DND-41 (cell line): ENCODE data around the gene PAPPA2.

Experiments used
- EZH2 ChIP-seq: IDR thresholded peaks from 3 replicates; pipeline ENCODE4 v1.6.1; 2012; ENCODE audit warnings: borderline replicate concordance, low read depth, mild to moderate bottlenecking, moderate library complexity, low read length, inconsistent platforms; ENCODE audit not compliant: severe bottlenecking
- TF ChIP-seq, protein P1 (sequence below): IDR thresholded peaks from 2 replicates; pipeline ENCODE4 v1.5.1; 2012; ENCODE audit warnings: borderline replicate concordance, low read length, moderate library complexity, mild to moderate bottlenecking; ENCODE audit not compliant: poor library complexity, severe bottlenecking; ENCODE audit errors: extremely low read depth

- TF ChIP-seq, protein P1, sequence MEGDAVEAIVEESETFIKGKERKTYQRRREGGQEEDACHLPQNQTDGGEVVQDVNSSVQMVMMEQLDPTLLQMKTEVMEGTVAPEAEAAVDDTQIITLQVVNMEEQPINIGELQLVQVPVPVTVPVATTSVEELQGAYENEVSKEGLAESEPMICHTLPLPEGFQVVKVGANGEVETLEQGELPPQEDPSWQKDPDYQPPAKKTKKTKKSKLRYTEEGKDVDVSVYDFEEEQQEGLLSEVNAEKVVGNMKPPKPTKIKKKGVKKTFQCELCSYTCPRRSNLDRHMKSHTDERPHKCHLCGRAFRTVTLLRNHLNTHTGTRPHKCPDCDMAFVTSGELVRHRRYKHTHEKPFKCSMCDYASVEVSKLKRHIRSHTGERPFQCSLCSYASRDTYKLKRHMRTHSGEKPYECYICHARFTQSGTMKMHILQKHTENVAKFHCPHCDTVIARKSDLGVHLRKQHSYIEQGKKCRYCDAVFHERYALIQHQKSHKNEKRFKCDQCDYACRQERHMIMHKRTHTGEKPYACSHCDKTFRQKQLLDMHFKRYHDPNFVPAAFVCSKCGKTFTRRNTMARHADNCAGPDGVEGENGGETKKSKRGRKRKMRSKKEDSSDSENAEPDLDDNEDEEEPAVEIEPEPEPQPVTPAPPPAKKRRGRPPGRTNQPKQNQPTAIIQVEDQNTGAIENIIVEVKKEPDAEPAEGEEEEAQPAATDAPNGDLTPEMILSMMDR: no peak
- TF ChIP-seq EZH2: no peak
Measured at GRCh38 chr1:176479971-176480370, 17.0 kb downstream of the PAPPA2 start.
